ENCODE results near the gene FBXO27.
A peak's percentile ranks its signal among the peaks of the same experiment; 100 is the strongest.

FBXO27 gene

GRCh38 chr19:38985262-38985661 lies 47.1 kb downstream of the FBXO27 start:
- no peak for DNase-seq
- H3K9me2 ChIP-seq (replicated peaks; ENCODE audit: insufficient read depth, low read length): no peaks in the 10 kb centered on the region
- no peaks in the 10 kb centered on the region for H3K4me1 ChIP-seq (ENCODE audit: low read length)

GRCh38 chr19:38980583-38981374 lies 51.6 kb downstream of the FBXO27 start:
- H3K4me3 ChIP-seq (ENCODE audit: low read length): no peak overlapping the region
- no peak overlapping the region for H3K9ac ChIP-seq (ENCODE audit: low read length)
- no peaks in the 10 kb centered on the region for H4K20me1 ChIP-seq (ENCODE audit: insufficient read depth, low read length)
- no peak overlapping the region for H3K4me2 ChIP-seq (ENCODE audit: low read depth, low read length)
- no peaks in the 10 kb centered on the region for H3K9me2 ChIP-seq (replicated peaks; ENCODE audit: insufficient read depth, low read length)
- no peaks in the 10 kb centered on the region for H3K79me2 ChIP-seq (ENCODE audit: low read length)
- no peak overlapping the region for H3K27ac ChIP-seq (ENCODE audit: low read length)
- peaks cover 12% of the 10 kb centered on the region for H3K4me1 ChIP-seq (ENCODE audit: low read length)
- no peaks in the 10 kb centered on the region for H3K9me3 ChIP-seq (replicated peaks; ENCODE audit: insufficient read depth, low read length)
- no peak overlapping the region for H2AFZ ChIP-seq (ENCODE audit: low read length)
- TF ChIP-seq EZH2phosphoT487 (IDR thresholded peaks at IDR 0.05; ENCODE audit: low read length): no peak
- no peak for TF ChIP-seq EZH2 (optimal IDR thresholded peaks at IDR 0.05; ENCODE audit: low read depth, low read length)
- H3F3A ChIP-seq (ENCODE audit: insufficient read depth, low read length): no peaks in the 10 kb centered on the region
- no peak for DNase-seq
- peaks cover 16% of the 10 kb centered on the region for H3K27me3 ChIP-seq (replicated peaks; ENCODE audit: insufficient read depth, low read length)
- no peaks in the 10 kb centered on the region for H3K36me3 ChIP-seq (replicated peaks; ENCODE audit: insufficient read depth, low read length)

More at GRCh38 chr19:38985262-38985661, 47.1 kb downstream of the FBXO27 start:
- H3K27me3 ChIP-seq (replicated peaks; ENCODE audit: insufficient read depth, low read length): peaks cover 15% of the 10 kb centered on the region; the same call in 1 of the 2 replicates
- H3K79me2 ChIP-seq (ENCODE audit: low read length): no peaks in the 10 kb centered on the region
- H3K4me3 ChIP-seq (ENCODE audit: low read length): no peak overlapping the region
- H2AFZ ChIP-seq (ENCODE audit: low read length): no peak overlapping the region
- H4K20me1 ChIP-seq (ENCODE audit: insufficient read depth, low read length): no peaks in the 10 kb centered on the region
- no peaks in the 10 kb centered on the region for H3K9me3 ChIP-seq (replicated peaks; ENCODE audit: insufficient read depth, low read length)
- no peak overlapping the region for H3K27ac ChIP-seq (ENCODE audit: low read length)
- no peaks in the 10 kb centered on the region for H3F3A ChIP-seq (ENCODE audit: insufficient read depth, low read length)
- H3K9ac ChIP-seq (ENCODE audit: low read length): no peak overlapping the region
- no peaks in the 10 kb centered on the region for H3K36me3 ChIP-seq (replicated peaks; ENCODE audit: insufficient read depth, low read length)
- H3K4me2 ChIP-seq (ENCODE audit: low read depth, low read length): no peak overlapping the region
- no peak for TF ChIP-seq EZH2phosphoT487 (IDR thresholded peaks at IDR 0.05; ENCODE audit: low read length)
- no peak for TF ChIP-seq EZH2 (optimal IDR thresholded peaks at IDR 0.05; ENCODE audit: low read depth, low read length)
- no peak for TF ChIP-seq CTCF (IDR thresholded peaks at IDR 0.05; ENCODE audit: low read length)

- H3K79me2 ChIP-seq (ENCODE audit: low read length): no peaks in the 10 kb centered on the region
- no peak overlapping the region for H3K9ac ChIP-seq (ENCODE audit: low read length)
- no peaks in the 10 kb centered on the region for H3F3A ChIP-seq (ENCODE audit: insufficient read depth, low read length)
- no peak overlapping the region for H3K4me2 ChIP-seq (ENCODE audit: low read depth, low read length)
- H3K9me3 ChIP-seq (replicated peaks; ENCODE audit: insufficient read depth, low read length): no peaks in the 10 kb centered on the region
- H3K27ac ChIP-seq (ENCODE audit: low read length): no peak overlapping the region
- H4K20me1 ChIP-seq (ENCODE audit: insufficient read depth, low read length): no peaks in the 10 kb centered on the region
- H3K9me2 ChIP-seq (replicated peaks; ENCODE audit: insufficient read depth, low read length): no peaks in the 10 kb centered on the region
- no peak overlapping the region for H2AFZ ChIP-seq (ENCODE audit: low read length)
- no peak overlapping the region for H3K4me3 ChIP-seq (ENCODE audit: low read length)
- no peak for DNase-seq
- H3K36me3 ChIP-seq (replicated peaks; ENCODE audit: insufficient read depth, low read length): no peaks in the 10 kb centered on the region
- no peak for TF ChIP-seq EZH2phosphoT487 (IDR thresholded peaks at IDR 0.05; ENCODE audit: low read length)
- no peak for TF ChIP-seq EZH2 (optimal IDR thresholded peaks at IDR 0.05; ENCODE audit: low read depth, low read length)
- TF ChIP-seq CTCF (IDR thresholded peaks at IDR 0.05; ENCODE audit: low read length): no peak
- peaks cover 12% of the 10 kb centered on the region for H3K4me1 ChIP-seq (ENCODE audit: low read length)
- peaks cover 23% of the 10 kb centered on the region for H3K27me3 ChIP-seq (replicated peaks; ENCODE audit: insufficient read depth, low read length)
Observed at GRCh38 chr19:38979812-38980211, 52.5 kb downstream of the FBXO27 start.

GRCh38 chr19:38978326-38978689 lies 54.0 kb downstream of the FBXO27 start:
- H3K27me3 ChIP-seq (replicated peaks; ENCODE audit: insufficient read depth, low read length): peaks cover 28% of the 10 kb centered on the region
- H3K27ac ChIP-seq (ENCODE audit: low read length): peak overlapping the region; percentile 45; the same call in 1 of the 2 replicates
- H3F3A ChIP-seq (ENCODE audit: insufficient read depth, low read length): no peaks in the 10 kb centered on the region
- peaks cover 12% of the 10 kb centered on the region for H3K4me1 ChIP-seq (ENCODE audit: low read length)
- H2AFZ ChIP-seq (ENCODE audit: low read length): no peak overlapping the region; the same call in 1 of the 2 replicates
- H3K79me2 ChIP-seq (ENCODE audit: low read length): no peaks in the 10 kb centered on the region
- H3K9me3 ChIP-seq (replicated peaks; ENCODE audit: insufficient read depth, low read length): no peaks in the 10 kb centered on the region
- no peak for TF ChIP-seq CTCF (IDR thresholded peaks at IDR 0.05; ENCODE audit: low read length)
- TF ChIP-seq EZH2 (optimal IDR thresholded peaks at IDR 0.05; ENCODE audit: low read depth, low read length): no peak
- no peak for TF ChIP-seq EZH2phosphoT487 (IDR thresholded peaks at IDR 0.05; ENCODE audit: low read length)
- H3K36me3 ChIP-seq (replicated peaks; ENCODE audit: insufficient read depth, low read length): no peaks in the 10 kb centered on the region
- H3K9me2 ChIP-seq (replicated peaks; ENCODE audit: insufficient read depth, low read length): no peaks in the 10 kb centered on the region
- DNase-seq: no peak
- no peak overlapping the region for H3K4me3 ChIP-seq (ENCODE audit: low read length)
- no peak overlapping the region for H3K4me2 ChIP-seq (ENCODE audit: low read depth, low read length)
- no peak overlapping the region for H3K9ac ChIP-seq (ENCODE audit: low read length)
- no peaks in the 10 kb centered on the region for H4K20me1 ChIP-seq (ENCODE audit: insufficient read depth, low read length)

Measured in MM.1S (cell line).